ENCODE measurements around the gene PPM1J. TPM values are rescaled to one million over a fixed set of nuclear protein-coding genes. Genes with fewer than 3 reads are reported as not detected.

Gene PPM1J
- total and polyA plus RNA-seq, 2 experiments from 2014 or later, result 0.54 to 1.5 TPM

DNA sequence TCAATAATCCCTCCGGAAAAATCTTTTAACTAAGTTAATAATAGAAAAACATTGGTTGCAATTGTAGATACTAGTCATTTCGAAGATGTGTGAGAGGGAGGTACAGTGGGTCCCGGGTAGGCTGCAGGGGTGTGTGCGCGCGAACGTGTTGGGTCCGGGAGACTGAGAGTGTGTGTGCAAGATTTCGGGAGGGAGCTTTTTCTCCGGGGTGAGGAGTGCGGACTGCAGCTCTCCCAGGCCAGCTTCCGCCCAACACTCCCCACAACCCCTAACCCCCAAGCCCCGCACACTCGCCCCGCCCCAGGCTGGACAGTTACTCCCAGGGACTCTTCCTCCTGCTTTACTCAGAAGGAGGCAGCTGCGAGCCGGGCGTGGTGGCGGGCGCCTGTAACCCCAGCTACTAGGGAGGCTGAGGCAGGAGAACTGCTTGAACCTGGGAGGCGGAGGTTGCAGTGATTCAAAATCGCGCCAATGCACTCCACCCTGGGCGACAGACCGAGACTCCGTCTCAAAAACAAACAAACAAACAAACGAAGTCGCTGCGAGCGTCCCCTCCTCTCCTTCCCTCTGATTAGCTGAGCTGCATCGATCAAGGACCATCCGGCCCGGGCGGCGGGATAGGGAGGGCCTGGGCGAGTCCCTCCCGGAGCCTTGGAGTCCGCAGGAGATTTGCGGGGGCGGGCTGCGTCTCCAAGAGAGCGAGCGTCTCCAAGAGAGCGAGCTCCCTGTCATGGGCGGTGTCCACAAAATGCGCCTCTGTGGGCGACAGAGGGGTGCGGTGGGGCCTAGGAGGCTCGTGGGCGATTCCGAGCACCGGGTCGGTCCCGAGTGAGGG is 28.3 kb upstream of the PPM1J start:
- H3K4me3 ChIP-seq, result peak overlapping the region; percentile 63
- no peaks in the 10 kb centered on the region for H3F3A ChIP-seq (ENCODE audit: insufficient read depth)
- peak overlapping the region; percentile 62 for H3K4me2 ChIP-seq (ENCODE audit: unreplicated experiment)
- H3K9me3 ChIP-seq (ENCODE audit: low read depth), result no peaks in the 10 kb centered on the region
- TF ChIP-seq EZH2phosphoT487 (IDR thresholded peaks at IDR 0.05; ENCODE audit: insufficient read depth, low read depth) (no peak), EZH2 (IDR thresholded peaks at IDR 0.05; ENCODE audit: insufficient read depth, poor library complexity, severe bottlenecking) (no peak)
- H3K9me2 ChIP-seq (ENCODE audit: insufficient read depth), result no peaks in the 10 kb centered on the region
- in situ Hi-C loops (cut with MboI), result no loop called here
- H3K36me3 ChIP-seq (ENCODE audit: low read depth), result no peaks in the 10 kb centered on the region
- no peak overlapping the region for H3K27ac ChIP-seq
- H3K79me2 ChIP-seq (ENCODE audit: insufficient read depth), result no peaks in the 10 kb centered on the region
- H2AFZ ChIP-seq, result peak overlapping the region; percentile 80
- no peaks in the 10 kb centered on the region for H3K27me3 ChIP-seq (replicated peaks; ENCODE audit: insufficient read depth)
- DNase-seq, result peak; percentile 80
- no peaks in the 10 kb centered on the region for H4K20me1 ChIP-seq (ENCODE audit: insufficient read depth)
- no peaks in the 10 kb centered on the region for H3K4me1 ChIP-seq (ENCODE audit: insufficient read depth)
- peak overlapping the region; percentile 2; the same call in 1 of the 2 replicates for H3K9ac ChIP-seq
- 18 to 19% methylated on average over 45 to 50 of the region's 54 CpGs for WGBS, 2 experiments (ENCODE audit: low coverage in 1 of 2, low lambda C conversion rate in 2 of 2, missing lambda C conversion rate in 2 of 2)

DNA sequence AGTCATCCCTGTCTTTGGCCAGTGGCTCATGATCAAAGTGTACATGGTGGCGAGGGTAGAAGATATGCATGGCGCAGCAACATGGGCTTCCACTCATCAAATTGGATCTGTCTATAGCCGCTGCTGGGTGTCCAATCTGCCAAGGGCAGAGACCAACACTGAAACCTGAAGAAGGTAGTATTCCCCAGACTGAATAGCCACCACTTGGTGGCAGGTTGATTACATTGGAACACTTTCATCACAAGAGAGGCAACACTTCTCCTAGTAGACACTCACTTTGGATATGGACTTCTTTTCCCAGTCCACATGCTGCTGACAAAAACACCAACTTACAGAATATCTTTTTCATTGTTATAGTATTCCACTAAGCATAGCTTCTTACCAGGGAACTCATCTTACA is 22.4 kb upstream of the PPM1J start:
- Histone ChIP-seq H3K9me2 (ENCODE audit: insufficient read depth) (no peaks in the 10 kb centered on the region), H4K20me1 (ENCODE audit: insufficient read depth) (no peaks in the 10 kb centered on the region), H3K4me1 (ENCODE audit: insufficient read depth) (peaks cover 14% of the 10 kb centered on the region), H3K27ac (no peak overlapping the region), H3K9me3 (ENCODE audit: low read depth) (no peaks in the 10 kb centered on the region), H3F3A (ENCODE audit: insufficient read depth) (peaks cover 5% of the 10 kb centered on the region; the same call in 1 of the 2 replicates), H3K79me2 (ENCODE audit: insufficient read depth) (no peaks in the 10 kb centered on the region), H3K27me3 (replicated peaks; ENCODE audit: insufficient read depth) (no peaks in the 10 kb centered on the region), H3K9ac (no peak overlapping the region), H3K36me3 (ENCODE audit: low read depth) (no peaks in the 10 kb centered on the region), H3K4me2 (ENCODE audit: unreplicated experiment) (no peak overlapping the region), H2AFZ (no peak overlapping the region), H3K4me3 (no peak overlapping the region)
- in situ Hi-C loops (cut with MboI), result no loop called here
- TF ChIP-seq EZH2phosphoT487 (IDR thresholded peaks at IDR 0.05; ENCODE audit: insufficient read depth, low read depth), result no peak
- TF ChIP-seq EZH2 (IDR thresholded peaks at IDR 0.05; ENCODE audit: insufficient read depth, poor library complexity, severe bottlenecking), result no peak
- WGBS, 2 experiments (ENCODE audit: low coverage in 1 of 2, low lambda C conversion rate in 2 of 2, missing lambda C conversion rate in 2 of 2), result 77 to 88% methylated on average over 3 of the region's 3 CpGs
- DNase-seq, result no peak

DNA sequence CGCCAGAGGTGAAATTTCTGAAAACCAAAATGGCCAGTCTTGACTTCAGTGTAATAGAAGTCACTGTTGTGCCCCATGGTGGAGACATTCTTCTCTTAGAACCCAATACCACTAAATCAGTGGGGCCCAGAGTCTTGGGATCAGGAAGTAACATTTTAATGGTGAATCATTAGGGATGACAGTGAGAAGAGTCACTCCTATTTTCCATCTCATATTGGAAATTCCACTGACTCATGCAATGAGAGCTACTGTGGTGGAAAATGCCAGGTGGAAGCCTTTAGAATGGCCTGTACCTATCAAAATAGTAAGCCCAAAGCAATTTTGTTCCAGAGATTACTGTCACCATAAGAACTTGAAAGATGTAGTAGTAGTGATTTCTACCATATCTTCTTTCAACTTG is 20.6 kb upstream of the PPM1J start:
- Histone ChIP-seq H3K4me1 (ENCODE audit: insufficient read depth) (peaks cover 14% of the 10 kb centered on the region), H4K20me1 (ENCODE audit: insufficient read depth) (no peaks in the 10 kb centered on the region), H3K9me3 (ENCODE audit: low read depth) (no peaks in the 10 kb centered on the region), H3K4me3 (no peak overlapping the region), H3K4me2 (ENCODE audit: unreplicated experiment) (peak overlapping the region; percentile 11), H2AFZ (no peak overlapping the region), H3F3A (ENCODE audit: insufficient read depth) (peaks cover 5% of the 10 kb centered on the region; the same call in 1 of the 2 replicates), H3K79me2 (ENCODE audit: insufficient read depth) (no peaks in the 10 kb centered on the region), H3K27ac (peak overlapping the region; percentile 68), H3K27me3 (replicated peaks; ENCODE audit: insufficient read depth) (no peaks in the 10 kb centered on the region), H3K9ac (no peak overlapping the region), H3K36me3 (ENCODE audit: low read depth) (no peaks in the 10 kb centered on the region), H3K9me2 (ENCODE audit: insufficient read depth) (no peaks in the 10 kb centered on the region)
- in situ Hi-C loops (cut with MboI), result no loop called here
- WGBS, 2 experiments (ENCODE audit: low coverage in 1 of 2, low lambda C conversion rate in 2 of 2, missing lambda C conversion rate in 2 of 2), result 32 to 61% methylated on average over 1 of the region's 1 CpG
- no peak for TF ChIP-seq EZH2 (IDR thresholded peaks at IDR 0.05; ENCODE audit: insufficient read depth, poor library complexity, severe bottlenecking)
- TF ChIP-seq EZH2phosphoT487 (IDR thresholded peaks at IDR 0.05; ENCODE audit: insufficient read depth, low read depth), result no peak
- peak; percentile 94 for DNase-seq

DNA sequence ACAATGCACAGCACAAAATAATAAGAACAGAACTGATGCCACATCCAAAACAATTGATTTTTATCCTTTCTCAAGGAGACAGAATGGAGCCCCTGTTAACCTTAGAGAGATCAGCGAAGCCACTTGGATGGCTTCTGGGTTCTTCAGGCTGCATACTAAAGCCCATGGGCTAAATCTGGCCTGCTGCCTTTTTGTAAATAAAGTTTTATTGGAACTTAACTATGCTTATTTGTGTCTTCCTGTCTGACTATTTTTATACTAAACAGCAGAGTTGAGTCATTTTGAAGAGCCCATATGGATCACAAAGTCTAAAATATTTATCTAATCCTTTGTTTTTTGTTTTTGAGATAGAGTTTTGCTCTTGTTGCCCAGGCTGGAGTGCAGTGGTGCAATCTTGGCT is 16.3 kb upstream of the PPM1J start:
- Histone ChIP-seq H2AFZ (no peak overlapping the region), H3K9me3 (ENCODE audit: low read depth) (no peaks in the 10 kb centered on the region), H3F3A (ENCODE audit: insufficient read depth) (peaks cover 5% of the 10 kb centered on the region; the same call in 1 of the 2 replicates), H3K4me2 (ENCODE audit: unreplicated experiment) (no peak overlapping the region), H3K4me3 (no peak overlapping the region), H3K4me1 (ENCODE audit: insufficient read depth) (peaks cover 26% of the 10 kb centered on the region), H3K27me3 (replicated peaks; ENCODE audit: insufficient read depth) (no peaks in the 10 kb centered on the region), H3K9me2 (ENCODE audit: insufficient read depth) (no peaks in the 10 kb centered on the region), H3K9ac (no peak overlapping the region), H4K20me1 (ENCODE audit: insufficient read depth) (no peaks in the 10 kb centered on the region), H3K36me3 (ENCODE audit: low read depth) (no peaks in the 10 kb centered on the region), H3K79me2 (ENCODE audit: insufficient read depth) (no peaks in the 10 kb centered on the region), H3K27ac (no peak overlapping the region)
- no peak for DNase-seq
- in situ Hi-C loops (cut with MboI), result no loop called here
- WGBS, 2 experiments (ENCODE audit: low coverage in 1 of 2, low lambda C conversion rate in 2 of 2, missing lambda C conversion rate in 2 of 2), result 95 to 100% methylated on average over 1 of the region's 1 CpG
- TF ChIP-seq EZH2 (IDR thresholded peaks at IDR 0.05; ENCODE audit: insufficient read depth, poor library complexity, severe bottlenecking) (no peak), EZH2phosphoT487 (IDR thresholded peaks at IDR 0.05; ENCODE audit: insufficient read depth, low read depth) (no peak)
